Pancreas (tissue), 10 donors: ENCODE measurements around the gene TMEM61. TPM values are rescaled to one million over a fixed set of nuclear protein-coding genes. Genes with fewer than 3 reads are reported as not detected.
A peak's percentile ranks its signal among the peaks of the same experiment; 100 is the strongest.

ENCODE experiments used
- ATAC-seq, 4 donors: fragments of 200-7000 bp; cut with Tn5 transposase; one replicate each; pipeline versions ENCODE4 v1.8.0 to v1.9.1; 2020; ENCODE audit warnings: mild to moderate bottlenecking in 4 of 4, moderate library complexity in 4 of 4
- DNase-seq, 6 donors: peaks; one replicate each; pipeline ENCODE4 v3.0.0-alpha.2; 2020
- FAIRE-seq: peaks from 2 replicates; lab custom pipeline; 2012; peaks lifted over from hg19 to GRCh38; lab: Jason Lieb, UNC
- H3K27ac ChIP-seq, 4 donors: fragments of 200-600 bp; sonication (generic); 1 replicate in 3 of 4; 2 replicates in 1 of 4; pipeline versions ENCODE4 v1.5.0 to v1.8.0; 2020
- H3K27me3 ChIP-seq, 4 donors: fragments of 200-600 bp; one replicate each; pipeline ENCODE4 v1.8.0; 2021
- H3K36me3 ChIP-seq, 3 donors: fragments of 200-600 bp; sonication (generic) in 1 of 3; one replicate each; pipeline versions ENCODE4 v1.5.0 to v1.8.0; 2020 to 2021
- H3K4me1 ChIP-seq, 3 donors: fragments of 200-600 bp; one replicate each; pipeline ENCODE4 v1.8.0; 2021
- H3K4me3 ChIP-seq, 4 donors: fragments of 200-600 bp; sonication (generic) in 2 of 4; one replicate each; pipeline versions ENCODE4 v1.5.0 to v1.8.0; 2020 to 2021
- H3K9me3 ChIP-seq, 4 donors: fragments of 200-600 bp; one replicate each; pipeline ENCODE4 v1.8.0; 2021
- CTCF ChIP-seq, 4 donors: fragments of 200-600 bp; sonication (generic) in 3 of 4; IDR thresholded peaks; one replicate each; pipeline versions ENCODE4 v1.5.0 to v1.8.0; 2021; ENCODE audit warnings: antibody characterized with exemption in 4 of 4
- WGBS, 2 donors: extraction: QIAGEN DNeasy Blood & Tissue Kit; methylation state at CpG; one replicate each; pipeline ENCODE4 v1.1.7; 2013; 5-methylcytosine and 5-hydroxymethylcytosine counted together
- intact Hi-C, 3 donors: fragments of 100-400 bp; cut with DNase I; formaldehyde crosslinking; loops; one replicate each; pipeline versions ENCODE4 v1.11.1 to v1.14.2; 2022
- polyA plus RNA-seq, 2 donors: library from polyadenylated mRNA; stranded (reverse); fragments of 200-250 nt; gene quantifications; one replicate each; pipeline ENCODE4 v1.2.3, GENCODE V29; 2013
- total RNA-seq, 6 donors: library from RNA; stranded (reverse); fragmentation: NEBNext Ultra II Directional in 4 of 6; extraction: Animal tissue kit (Norgen Biotek cat#: 25700) in 4 of 6; gene quantifications; one replicate each; pipeline versions ENCODE4 v1.2.1 to v1.2.4, GENCODE V29; 2021 to 2023
- donor health status: healthy with polysubstance abuse.
- donor health status: DM: no; HTN: no; CAD: no; lungs with moderate emphysema.
- donor health status: DM: no; HTN: no; CAD: no.
- donor health status: control.
- donor health status: control.
- donor health status: Bipolar disorder and iron deficiency.
- donor health status: DM: yes; HTN: yes; CAD: no.
- donor health status: DM: no; HTN: no; CAD: no.
- donor health status: DM: no; HTN: no; CAD: no.
- donor health status: DM: yes; HTN: yes; CAD: no.

The TMEM61 gene
- total and polyA plus RNA-seq, 8 donors = 1.1 to 15.6 (median 1.7) TPM

- no peak for TF ChIP-seq CTCF (IDR thresholded peaks at IDR 0.05)
- Histone ChIP-seq H3K36me3 (no peaks in the 10 kb centered on the region), H3K4me1 (no peaks in the 10 kb centered on the region), H3K27ac (no peak overlapping the region), H3K27me3 (no peaks in the 10 kb centered on the region), H3K9me3 (no peaks in the 10 kb centered on the region), H3K4me3 (no peak overlapping the region)
- 52 to 54% methylated on average over 6 of the region's 6 CpGs for WGBS, 2 donors
- peak in 1 of 6 donors; percentile 13 for DNase-seq
- no peak for FAIRE-seq
- intact Hi-C loops = no loop called here
- no peak for ATAC-seq
Observed at GRCh38 chr1:54976747-54977146, 3.7 kb upstream of the TMEM61 start.

DNA sequence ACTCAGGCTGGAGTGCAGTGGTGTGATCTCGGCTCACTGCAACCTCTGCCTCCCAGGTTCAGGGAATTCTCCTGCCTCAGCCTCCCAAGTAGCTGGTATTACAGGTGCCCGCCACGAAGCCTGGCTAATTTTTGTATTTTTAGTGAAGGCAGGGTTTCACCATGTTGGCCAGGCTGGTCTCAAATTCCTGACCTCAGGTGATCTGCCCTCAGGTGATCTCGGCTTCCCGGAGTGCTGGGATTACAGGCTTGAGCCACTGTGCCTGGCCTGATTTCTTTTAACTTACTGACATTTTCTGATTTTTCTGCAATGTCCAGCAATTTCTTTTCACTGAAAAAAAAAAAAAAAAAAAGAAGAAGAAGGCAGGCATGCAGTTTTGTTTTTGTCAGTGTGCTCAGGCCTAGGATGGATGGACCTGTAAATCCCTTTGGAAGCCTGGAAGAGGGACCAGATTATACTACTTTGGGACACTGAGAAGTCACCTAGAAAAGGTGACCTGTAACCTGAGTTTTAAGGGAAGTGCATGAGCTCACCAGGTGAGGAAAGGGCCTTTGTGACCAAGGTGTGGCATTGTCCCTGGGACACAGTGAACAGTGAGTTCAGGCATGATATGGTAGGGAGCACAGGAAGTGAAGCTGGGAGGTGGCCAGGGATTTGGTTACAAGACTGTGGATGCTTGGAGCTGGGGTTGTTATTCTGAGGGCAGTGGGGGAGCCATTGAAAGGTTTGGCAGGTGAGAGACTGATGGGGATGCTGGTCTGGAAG is 2.7 kb upstream of the TMEM61 start:
- intact Hi-C loops = no loop called here
- no peaks in the 10 kb centered on the region for H3K27me3 ChIP-seq
- DNase-seq = no peak
- 83 to 87% methylated on average over 5 of the region's 5 CpGs for WGBS, 2 donors
- ATAC-seq = no peak
- H3K27ac ChIP-seq = no peak overlapping the region
- no peak for FAIRE-seq
- H3K9me3 ChIP-seq = no peaks in the 10 kb centered on the region
- no peaks in the 10 kb centered on the region for H3K4me1 ChIP-seq
- no peaks in the 10 kb centered on the region for H3K36me3 ChIP-seq
- TF ChIP-seq CTCF (IDR thresholded peaks at IDR 0.05) = no peak
- H3K4me3 ChIP-seq = no peak overlapping the region

DNA sequence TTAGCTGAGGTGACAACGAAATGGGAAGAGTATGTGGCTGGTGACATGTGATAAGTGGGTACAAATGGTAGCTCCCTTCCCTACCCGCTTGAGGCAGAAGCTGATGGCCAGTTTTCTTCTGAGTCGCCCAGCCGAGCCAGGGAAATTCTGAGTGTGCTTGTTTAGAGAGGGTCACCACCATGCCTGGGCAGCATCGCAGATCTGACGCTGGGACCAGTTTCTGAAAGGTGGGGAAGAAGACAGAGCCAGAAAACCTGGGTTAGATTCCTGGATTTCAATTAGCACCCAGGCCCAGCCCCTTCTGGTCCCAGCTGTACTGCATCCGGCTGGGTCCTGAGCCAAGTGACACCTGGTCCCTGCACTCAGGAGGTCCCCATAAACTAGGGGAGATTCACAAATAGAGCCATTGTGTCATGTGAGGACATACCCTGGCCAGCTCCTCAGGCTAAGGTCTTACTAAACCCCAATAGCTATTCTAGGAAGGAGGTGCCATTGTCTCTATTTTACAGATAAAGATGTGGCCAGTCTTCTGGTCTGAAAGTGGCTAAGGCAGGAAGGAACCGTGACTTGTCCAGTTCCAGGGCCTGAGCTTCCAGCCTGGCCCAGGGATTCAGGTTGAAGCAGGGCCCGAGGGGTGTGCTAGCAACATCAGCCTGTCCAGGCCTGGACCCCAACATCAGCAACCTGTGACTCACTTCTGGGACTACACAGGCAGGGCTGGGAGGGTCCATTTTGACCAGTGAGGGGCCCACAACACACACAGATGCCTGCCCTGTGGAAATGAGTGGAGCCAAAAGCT is 1.7 kb upstream of the TMEM61 start:
- no peak for TF ChIP-seq CTCF (IDR thresholded peaks at IDR 0.05)
- ATAC-seq = no peak
- no peaks in the 10 kb centered on the region for H3K9me3 ChIP-seq
- no peak overlapping the region for H3K27ac ChIP-seq
- no peaks in the 10 kb centered on the region for H3K36me3 ChIP-seq
- no peak overlapping the region for H3K4me3 ChIP-seq
- intact Hi-C loops = no loop called here
- 90% methylated on average over 9 of the region's 9 CpGs for WGBS, 2 donors
- no peaks in the 10 kb centered on the region for H3K4me1 ChIP-seq
- H3K27me3 ChIP-seq = no peaks in the 10 kb centered on the region
- FAIRE-seq = no peak
- peak in 1 of 6 donors; percentile 23 for DNase-seq

GRCh38 chr1:54979327-54979891 is 1.0 kb upstream of the TMEM61 start:
- no peak for TF ChIP-seq CTCF (IDR thresholded peaks at IDR 0.05)
- Histone ChIP-seq H3K4me3 (no peak overlapping the region), H3K36me3 (no peaks in the 10 kb centered on the region), H3K27ac (no peak overlapping the region), H3K9me3 (no peaks in the 10 kb centered on the region), H3K27me3 (no peaks in the 10 kb centered on the region), H3K4me1 (no peaks in the 10 kb centered on the region)
- FAIRE-seq (no peak), DNase-seq (peak in 1 of 6 donors; percentile 20), ATAC-seq (no peak)
- intact Hi-C loops = no loop called here
- 41 to 67% methylated on average over 5 of the region's 5 CpGs for WGBS, 2 donors
